ENCODE data around the gene CORO1C. TPM values are rescaled to one million over a fixed set of nuclear protein-coding genes. Genes with fewer than 3 reads are reported as not detected.

CORO1C gene
- total and polyA plus RNA-seq, 9 of the 15 experiments (the other 6 are each of a cell fraction or from before 2014, with no cell fraction given), result 55.2 to 280 (median 150) TPM

DNA sequence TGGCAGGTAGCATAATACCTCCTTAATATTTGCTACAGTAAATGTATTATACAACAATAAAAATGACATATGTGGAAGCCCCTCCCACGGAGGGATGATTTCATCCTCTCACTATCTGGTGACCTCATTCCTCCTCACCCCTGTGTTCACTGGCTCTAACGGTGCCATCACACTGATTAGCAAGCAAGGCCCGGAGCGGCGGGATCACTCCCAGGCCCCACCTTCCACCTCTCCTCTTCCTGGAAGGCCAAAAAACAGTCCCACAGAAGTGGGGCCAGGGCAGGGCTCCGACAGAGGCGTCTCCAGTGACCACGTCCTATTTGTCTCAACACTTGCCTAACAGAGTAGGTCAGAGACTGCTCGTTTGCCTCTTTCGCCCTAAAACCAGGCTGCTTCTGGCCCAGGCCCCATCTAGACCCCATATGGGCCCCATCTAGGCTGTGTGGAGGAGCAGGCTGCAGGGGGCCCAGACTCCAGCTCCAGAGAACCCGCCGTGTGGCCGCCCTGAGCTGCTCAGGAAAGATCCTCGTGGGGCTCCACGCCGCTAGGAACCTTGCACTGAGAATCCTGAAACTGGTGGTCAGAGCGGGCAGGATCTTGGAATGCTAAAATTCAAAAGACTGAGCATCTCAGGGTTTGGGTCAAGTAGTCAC lies 101.4 kb downstream of the CORO1C start (continued):
- TF ChIP-seq RBM25 (IDR thresholded peaks at IDR 0.05; ENCODE audit: low read depth, low read length, severe bottlenecking) (no peak), THRB (CRISPR knock-in tag; conservative IDR thresholded peaks at IDR 0.05) (no peak; the same call in 1 of the 2 replicates), ZFP91 (CRISPR knock-in tag; IDR thresholded peaks at IDR 0.05) (no peak), HSF4 (CRISPR knock-in tag; IDR thresholded peaks at IDR 0.05; ENCODE audit: borderline replicate concordance) (peak; percentile 19; the same call in 1 of the 2 replicates), ARNT (IDR thresholded peaks at IDR 0.05) (no peak), GATAD2B (IDR thresholded peaks at IDR 0.05; ENCODE audit: borderline replicate concordance) (0 out of 2 replicates have a peak, but pooled peaks have one; percentile 50), ZBTB7A (IDR thresholded peaks at IDR 0.05; ENCODE audit: borderline replicate concordance, control insufficient read depth, low read depth, low read length) (peak; percentile 44; the same call in 1 of the 2 replicates), SRSF1 (IDR thresholded peaks at IDR 0.05; ENCODE audit: low read depth, low read length) (no peak), BMI1 (IDR thresholded peaks at IDR 0.05; ENCODE audit: low read length) (no peak), PYGO2 (tag; IDR thresholded peaks at IDR 0.05) (no peak), ZNF24 (IDR thresholded peaks at IDR 0.05) (0 out of 2 replicates have a peak, but pooled peaks have one; percentile 8), POU5F1 (IDR thresholded peaks at IDR 0.05; ENCODE audit: borderline replicate concordance, low read depth, low read length, partially characterized antibody) (no peak), ZBTB2 (IDR thresholded peaks at IDR 0.05) (no peak), SMAD1 (IDR thresholded peaks at IDR 0.05; ENCODE audit: low read depth, low read length, partially characterized antibody) (peak; percentile 34), ZNF589 (CRISPR knock-in tag; IDR thresholded peaks at IDR 0.05; ENCODE audit: low read depth) (peak; percentile 92), CTCFL (IDR thresholded peaks at IDR 0.05; ENCODE audit: borderline replicate concordance, insufficient read depth, low read depth, low read length, poor library complexity, severe bottlenecking) (no peak), ZNF780A (CRISPR knock-in tag; IDR thresholded peaks at IDR 0.05) (no peak), NELFE (IDR thresholded peaks at IDR 0.05; ENCODE audit: insufficient read depth, insufficient read length) (no peak), CEBPG (CRISPR knock-in tag; IDR thresholded peaks at IDR 0.05) (peak; percentile 9; the same call in 1 of the 2 replicates), CEBPG (tag; conservative IDR thresholded peaks at IDR 0.05 in 1 of 2, IDR thresholded peaks at IDR 0.05 in 1 of 2) (peak in 1 of 2 experiments; percentile 23; a peak in 2 of 4 replicates)
- TF ChIP-seq, protein P1, sequence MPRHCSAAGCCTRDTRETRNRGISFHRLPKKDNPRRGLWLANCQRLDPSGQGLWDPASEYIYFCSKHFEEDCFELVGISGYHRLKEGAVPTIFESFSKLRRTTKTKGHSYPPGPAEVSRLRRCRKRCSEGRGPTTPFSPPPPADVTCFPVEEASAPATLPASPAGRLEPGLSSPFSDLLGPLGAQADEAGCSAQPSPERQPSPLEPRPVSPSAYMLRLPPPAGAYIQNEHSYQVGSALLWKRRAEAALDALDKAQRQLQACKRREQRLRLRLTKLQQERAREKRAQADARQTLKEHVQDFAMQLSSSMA (CRISPR knock-in tag; IDR thresholded peaks at IDR 0.05), result no peak
